PFSK-1 (cell line): ENCODE measurements around the gene ZNF786.

Source experiments
- REST ChIP-seq, 2 experiments: IDR thresholded peaks; 2 replicates each; pipeline versions ENCODE4 v1.6.1 to v1.8.0; 2011 to 2012; ENCODE audit warnings: low read depth in 2 of 2, low read length in 2 of 2, control low read depth in 1 of 2, inconsistent platforms in 1 of 2, mild to moderate bottlenecking in 1 of 2, moderate library complexity in 1 of 2; ENCODE audit not compliant: insufficient read depth in 1 of 2
- TAF1 ChIP-seq: IDR thresholded peaks from 2 replicates; pipeline ENCODE4 v1.6.1; 2012; ENCODE audit warnings: low read length, control low read depth, borderline replicate concordance; ENCODE audit not compliant: insufficient read depth

GRCh38 chr7:149087376-149087775, 3.1 kb downstream of the ZNF786 start:
- TF ChIP-seq REST (IDR thresholded peaks at IDR 0.05; ENCODE audit: insufficient read depth in 1 of 2, low read depth in 2 of 2, low read length in 2 of 2) (no peak), TAF1 (no peak)
